Uterus (tissue), 4 donors: ENCODE results near the gene LST1. TPM values are rescaled to one million over a fixed set of nuclear protein-coding genes. Genes with fewer than 3 reads are reported as not detected.
A peak's percentile ranks its signal among the peaks of the same experiment; 100 is the strongest.

Experiments used
- DNase-seq, 2 donors: peaks; one replicate each; pipeline ENCODE4 v3.0.0-alpha.2; 2019 to 2020
- H3K27ac ChIP-seq, 2 donors: fragments of 200-600 bp; sonication (generic); 1 replicate in 1 of 2; 2 replicates in 1 of 2; pipeline ENCODE4 v1.5.1; 2016 to 2018
- H3K27me3 ChIP-seq, 2 donors: fragments of 200-600 bp; sonication (generic); one replicate each; pipeline ENCODE4 v1.5.1; 2018 to 2019; ENCODE audit warnings: control low read depth in 1 of 2
- H3K36me3 ChIP-seq, 2 donors: fragments of 200-600 bp; sonication (generic); one replicate each; pipeline ENCODE4 v1.5.1; 2019; ENCODE audit warnings: control low read depth in 1 of 2
- H3K4me1 ChIP-seq, 2 donors: fragments of 200-600 bp; sonication (generic); one replicate each; pipeline ENCODE4 v1.5.1; 2018 to 2019; ENCODE audit warnings: control low read depth in 1 of 2
- H3K4me3 ChIP-seq, 2 donors: fragments of 200-600 bp; sonication (generic); 1 replicate in 1 of 2; 2 replicates in 1 of 2; pipeline ENCODE4 v1.5.1; 2018 to 2019; ENCODE audit warnings: mild to moderate bottlenecking in 1 of 2
- H3K9me3 ChIP-seq, 2 donors: fragments of 200-600 bp; sonication (generic); one replicate each; pipeline ENCODE4 v1.5.1; 2019; ENCODE audit warnings: control low read depth in 1 of 2
- CTCF ChIP-seq, 4 experiments: fragments of 200-600 bp in 2 of 4; fragments of 450-650 bp in 2 of 4; sonication (generic) in 2 of 4; IDR thresholded peaks; one replicate each; pipeline ENCODE4 v1.5.1; 2016 to 2019; ENCODE audit warnings: antibody characterized with exemption in 4 of 4, mild to moderate bottlenecking in 2 of 4, moderate library complexity in 1 of 4
- POLR2A ChIP-seq, 2 donors: fragments of 450-650 bp; IDR thresholded peaks; one replicate each; pipeline ENCODE4 v1.6.1; 2016; ENCODE audit warnings: antibody characterized with exemption in 2 of 2, mild to moderate bottlenecking in 1 of 2, moderate library complexity in 1 of 2
- intact Hi-C: fragments of 100-400 bp; cut with DNase I; formaldehyde crosslinking; loops from one replicate; pipeline ENCODE4 v1.15.1; 2023; ENCODE audit warnings: low total_unique reads
- total RNA-seq, 4 donors: library from RNA; depleted of rRNA in 3 of 4; stranded (reverse); fragments of >200 nt in 3 of 4; gene quantifications; one replicate each; pipeline versions ENCODE4 v1.1.0 to v1.2.4, GENCODE V29; 2014 to 2023
- donor health status: DM: yes; HTN: yes; CAD: no.

LST1 gene
- total RNA-seq, 4 donors from 2014 or later: 2.6 to 229 (median 3.2) TPM; not detected in 1

GRCh38 chr6:31556307-31556706 is 29.8 kb upstream of the LST1 start:
- intact Hi-C loops: no loop called here
- H3K36me3 ChIP-seq: no peaks in the 10 kb centered on the region
- no peak overlapping the region for H3K4me3 ChIP-seq
- H3K27ac ChIP-seq: no peak overlapping the region
- no peaks in the 10 kb centered on the region for H3K27me3 ChIP-seq
- no peak for DNase-seq
- H3K9me3 ChIP-seq: no peaks in the 10 kb centered on the region
- TF ChIP-seq CTCF (IDR thresholded peaks at IDR 0.05): no peak
- no peak for TF ChIP-seq POLR2A (IDR thresholded peaks at IDR 0.05)
- no peaks in the 10 kb centered on the region for H3K4me1 ChIP-seq

GRCh38 chr6:31557443-31558317 is 28.4 kb upstream of the LST1 start:
- H3K36me3 ChIP-seq: no peaks in the 10 kb centered on the region
- intact Hi-C loops: no loop called here
- TF ChIP-seq CTCF (IDR thresholded peaks at IDR 0.05): no peak
- no peak for TF ChIP-seq POLR2A (IDR thresholded peaks at IDR 0.05)
- DNase-seq: no peak
- H3K9me3 ChIP-seq: no peaks in the 10 kb centered on the region
- no peaks in the 10 kb centered on the region for H3K27me3 ChIP-seq
- H3K4me3 ChIP-seq: no peak overlapping the region
- no peaks in the 10 kb centered on the region for H3K4me1 ChIP-seq
- H3K27ac ChIP-seq: peak overlapping the region; percentile 51 to 55

- H3K4me3 ChIP-seq: no peak overlapping the region
- H3K36me3 ChIP-seq: no peaks in the 10 kb centered on the region
- H3K27me3 ChIP-seq: no peaks in the 10 kb centered on the region
- intact Hi-C loops: no loop called here
- no peak for TF ChIP-seq POLR2A (IDR thresholded peaks at IDR 0.05)
- TF ChIP-seq CTCF (IDR thresholded peaks at IDR 0.05): no peak
- no peak for DNase-seq
- H3K9me3 ChIP-seq: no peaks in the 10 kb centered on the region
- H3K4me1 ChIP-seq: no peaks in the 10 kb centered on the region
- peak overlapping the region; percentile 51 to 55 for H3K27ac ChIP-seq
Measured at GRCh38 chr6:31558318-31558625, 27.8 kb upstream of the LST1 start.

- TF ChIP-seq POLR2A (IDR thresholded peaks at IDR 0.05): no peak
- TF ChIP-seq CTCF (IDR thresholded peaks at IDR 0.05): no peak
- Histone ChIP-seq H3K4me3 (no peak overlapping the region), H3K36me3 (no peaks in the 10 kb centered on the region), H3K27ac (peak overlapping the region; percentile 51 to 55), H3K9me3 (no peaks in the 10 kb centered on the region), H3K27me3 (no peaks in the 10 kb centered on the region), H3K4me1 (no peaks in the 10 kb centered on the region)
- peak in 1 of 2 donors; percentile 40 for DNase-seq
- intact Hi-C loops: no loop called here
Measured at GRCh38 chr6:31558631-31559500, 27.2 kb upstream of the LST1 start.

GRCh38 chr6:31559606-31559957 is 26.5 kb upstream of the LST1 start:
- Histone ChIP-seq H3K9me3 (no peaks in the 10 kb centered on the region), H3K36me3 (no peaks in the 10 kb centered on the region), H3K4me3 (no peak overlapping the region), H3K27me3 (no peaks in the 10 kb centered on the region), H3K4me1 (no peaks in the 10 kb centered on the region), H3K27ac (peak overlapping the region; percentile 51 to 55)
- DNase-seq: no peak
- no peak for TF ChIP-seq POLR2A (IDR thresholded peaks at IDR 0.05)
- no peak for TF ChIP-seq CTCF (IDR thresholded peaks at IDR 0.05)
- intact Hi-C loops: no loop called here
